Measurements from ENCODE around the gene N4BP2.
"Not testable (repeated sequence)": the region's sequence is repeated elsewhere in the genome, so short reads cannot be mapped to it uniquely, and the experiment has no call there.

Gene N4BP2

DNA sequence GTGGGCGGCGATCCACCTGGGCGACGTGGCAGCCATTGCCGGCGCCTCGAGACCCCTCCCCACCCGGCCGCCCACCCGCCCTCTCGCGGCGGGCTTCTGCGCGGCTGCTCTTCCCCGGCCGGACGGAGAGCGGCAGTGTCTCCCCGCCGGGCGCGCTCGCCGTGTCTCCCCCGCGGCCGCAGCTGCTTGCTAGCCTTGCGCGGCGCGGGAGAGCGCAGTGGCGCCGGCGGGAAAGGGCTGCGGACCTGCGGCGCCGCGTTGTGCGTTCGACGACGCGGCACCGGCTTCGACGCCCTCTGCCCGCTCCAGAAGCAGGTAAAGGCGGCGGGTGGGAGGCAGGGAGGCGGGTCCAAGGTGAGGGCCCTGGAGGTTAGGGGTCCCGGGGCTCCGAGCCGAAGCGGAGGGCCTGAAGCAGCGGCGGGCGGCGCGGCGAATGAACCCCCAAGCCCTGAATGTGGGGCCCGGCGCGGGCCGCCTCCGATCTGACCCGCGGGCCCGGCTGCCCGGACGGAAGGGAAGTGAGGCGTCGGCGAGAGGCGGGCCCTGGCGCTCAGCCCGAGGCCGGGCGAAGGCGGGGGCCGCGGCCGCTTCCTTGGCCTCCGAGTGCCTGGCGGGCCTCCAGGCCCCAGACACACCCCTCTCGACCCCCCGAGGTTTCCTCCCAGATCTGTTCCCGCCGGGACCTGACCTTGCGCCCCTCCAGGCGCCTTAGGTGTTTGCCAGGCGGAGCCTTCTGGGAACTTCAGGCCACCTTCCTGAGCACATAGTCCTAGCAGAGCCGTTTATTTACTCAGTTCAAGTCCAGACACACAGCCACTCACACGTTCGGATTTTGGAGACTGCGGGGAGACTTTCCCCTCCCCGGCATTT, at the start of gene N4BP2:
TSS of gene N4BP2 (plus strand) at position 135 of the 870 bp plus-strand sequence. CDS start 40,491 bp downstream, outside the sequence.
- peak; percentile 78 for DNase-seq (ENCODE audit: low spot score)

- no peak for DNase-seq (ENCODE audit: low spot score)
Measured at GRCh38 chr4:40016007-40016406, 40.6 kb upstream of the N4BP2 start.

DNA sequence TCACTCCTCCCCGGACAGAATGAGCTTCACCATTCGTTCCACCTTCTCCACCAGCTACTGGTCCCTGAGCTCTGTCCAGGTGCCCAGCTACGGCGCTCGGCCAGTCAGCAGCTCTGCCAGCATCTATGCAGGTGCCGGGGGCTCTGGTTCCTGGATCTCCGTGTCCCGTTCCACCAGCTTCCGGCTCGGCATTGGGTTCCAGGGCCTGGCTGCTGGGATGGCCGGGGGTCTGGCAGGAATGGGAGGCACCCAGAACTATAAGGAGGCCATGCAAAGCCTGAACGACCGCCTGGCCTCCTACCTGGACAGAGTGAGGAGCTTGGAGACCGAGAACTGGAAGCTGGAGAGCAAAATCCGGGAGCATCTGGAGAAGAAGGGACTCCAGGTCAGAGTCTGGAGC, 36.4 kb upstream of the N4BP2 start:
- no peak for DNase-seq (ENCODE audit: low spot score)

GRCh38 chr4:40021116-40021515, 35.5 kb upstream of the N4BP2 start:
- DNase-seq (ENCODE audit: low spot score), result not testable (repeated sequence)

- DNase-seq (ENCODE audit: low spot score), result not testable (repeated sequence)
Measured at GRCh38 chr4:40024049-40024448, 32.6 kb upstream of the N4BP2 start.

DNA sequence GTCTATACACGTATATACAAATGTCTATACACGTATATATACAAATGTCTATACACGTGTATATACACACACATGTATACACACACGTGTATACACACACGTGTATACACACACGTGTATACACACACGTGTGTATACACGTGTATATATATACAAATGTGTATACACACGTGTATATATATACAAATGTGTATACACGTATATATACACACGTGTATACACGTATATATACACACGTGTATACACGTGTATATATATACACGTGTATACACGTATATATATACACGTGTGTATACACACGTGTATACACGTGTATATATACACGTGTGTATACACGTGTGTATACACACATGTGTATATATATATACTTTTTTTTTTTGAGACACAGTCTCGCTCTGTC, 23.9 kb upstream of the N4BP2 start:
- DNase-seq (ENCODE audit: low spot score), result no peak

DNA sequence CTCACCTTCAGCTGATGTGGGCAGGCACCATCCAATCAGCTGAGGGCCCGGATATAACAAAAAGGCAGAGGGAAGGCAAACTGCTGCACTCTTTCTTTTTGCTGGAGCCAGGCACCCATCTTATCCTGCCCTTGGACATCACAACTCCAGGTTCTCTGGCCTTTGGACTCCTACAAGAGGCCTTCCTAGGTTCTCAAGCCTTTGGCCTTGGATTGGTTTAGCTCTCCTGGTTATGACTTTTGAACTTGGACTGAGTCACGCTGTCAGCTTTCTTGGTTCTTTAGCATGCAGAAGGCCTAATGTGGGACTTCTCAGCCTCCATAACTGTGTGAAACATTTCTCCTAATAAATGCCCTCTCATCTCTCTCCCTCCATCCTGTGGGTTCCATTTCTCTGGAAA, 23.0 kb upstream of the N4BP2 start:
- DNase-seq (ENCODE audit: low spot score), result no peak

GRCh38 chr4:40038977-40039376, 17.7 kb upstream of the N4BP2 start:
- DNase-seq (ENCODE audit: low spot score), result no peak

- no peak for DNase-seq (ENCODE audit: low spot score)
Measured at GRCh38 chr4:40040908-40041307, 15.7 kb upstream of the N4BP2 start.

DNA sequence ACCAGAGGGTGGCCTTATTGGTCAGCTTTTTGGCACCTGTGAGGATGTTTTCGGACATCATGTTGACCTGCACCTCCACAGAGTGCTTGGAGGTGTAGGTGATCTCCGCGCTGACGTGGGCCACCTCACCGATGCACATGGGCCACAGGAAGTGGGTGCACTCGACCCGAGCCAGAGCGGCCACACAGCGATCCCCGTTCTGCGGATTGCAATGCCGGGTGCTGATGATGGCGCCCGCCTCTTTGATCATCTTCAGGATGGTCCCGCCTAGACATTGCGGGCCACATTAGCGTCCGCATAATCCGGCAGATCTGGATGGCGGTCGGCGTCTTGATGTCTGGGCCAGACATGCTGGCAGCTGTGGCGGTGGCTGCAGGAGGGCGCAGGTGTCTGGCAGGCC, 12.9 kb upstream of the N4BP2 start:
- no peak for DNase-seq (ENCODE audit: low spot score)

DNA sequence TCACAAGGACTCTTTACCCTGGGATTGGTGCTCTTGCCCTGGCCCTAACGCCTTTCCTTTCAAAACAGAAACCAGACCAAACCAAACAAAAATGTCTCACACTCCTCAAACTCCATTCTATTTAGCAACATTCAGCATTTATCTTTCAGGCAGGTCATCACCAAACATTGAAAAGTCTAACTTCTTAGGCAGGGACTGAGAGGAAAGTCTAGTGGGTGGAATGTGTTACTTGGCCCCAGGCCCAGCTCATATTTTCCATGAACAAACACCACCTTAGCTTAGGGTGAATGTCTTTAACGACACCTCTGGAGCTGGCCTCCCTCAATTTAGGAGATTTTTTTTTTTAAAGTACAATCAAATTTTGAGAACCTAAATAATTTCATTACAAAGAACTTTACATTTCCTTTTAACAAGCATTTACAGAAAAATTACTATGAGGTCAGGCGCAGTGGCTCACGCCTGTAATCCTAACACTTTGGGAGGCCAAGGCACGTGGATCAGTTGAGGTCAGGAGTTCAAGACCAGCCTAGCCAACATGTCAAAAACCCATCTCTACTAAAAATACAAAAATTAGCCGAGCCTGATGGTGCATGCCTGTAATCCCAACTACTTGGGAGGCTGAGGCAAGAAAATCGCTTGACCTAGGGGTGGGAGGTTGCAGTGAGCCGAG, 10.2 kb upstream of the N4BP2 start:
- DNase-seq (ENCODE audit: low spot score), result no peak

DNA sequence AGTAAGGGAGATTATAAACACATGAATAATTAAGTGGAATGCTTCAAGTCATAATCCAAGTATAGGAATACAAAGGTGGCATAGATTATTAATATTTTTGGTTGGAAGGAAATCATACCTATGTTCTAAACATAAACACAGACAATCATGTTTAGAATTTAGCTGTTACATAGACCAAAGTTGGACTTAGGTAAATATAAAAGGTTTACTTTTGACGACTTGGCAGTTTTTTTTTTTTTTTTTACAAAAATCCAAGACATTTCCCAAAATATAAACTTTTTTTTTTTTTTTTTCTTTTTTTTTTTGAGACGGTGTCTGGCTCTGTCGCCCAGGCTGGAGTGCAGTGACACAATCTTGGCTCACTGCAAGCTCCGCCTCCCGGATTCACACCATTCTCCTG, 3.5 kb upstream of the N4BP2 start:
- no peak for DNase-seq (ENCODE audit: low spot score)

GRCh38 chr4:40055511-40055862, 1.2 kb upstream of the N4BP2 start:
- no peak for DNase-seq (ENCODE audit: low spot score)

GRCh38 chr4:40055863-40056715, 561 bp upstream of the N4BP2 start:
- peak; percentile 66 for DNase-seq (ENCODE audit: low spot score)

- peak; percentile 99 for DNase-seq (ENCODE audit: low spot score)
Measured at GRCh38 chr4:40057586-40058091, 989 bp downstream of the N4BP2 start.

GRCh38 chr4:40058121-40058520, 1.5 kb downstream of the N4BP2 start:
- no peak for DNase-seq (ENCODE audit: low spot score)

- no peak for DNase-seq (ENCODE audit: low spot score)
Measured at GRCh38 chr4:40058854-40059253, 2.2 kb downstream of the N4BP2 start.

GRCh38 chr4:40059362-40059761, 2.7 kb downstream of the N4BP2 start:
- DNase-seq (ENCODE audit: low spot score), result no peak

- DNase-seq (ENCODE audit: low spot score), result no peak
Measured at GRCh38 chr4:40065010-40065409, 8.4 kb downstream of the N4BP2 start.

DNA sequence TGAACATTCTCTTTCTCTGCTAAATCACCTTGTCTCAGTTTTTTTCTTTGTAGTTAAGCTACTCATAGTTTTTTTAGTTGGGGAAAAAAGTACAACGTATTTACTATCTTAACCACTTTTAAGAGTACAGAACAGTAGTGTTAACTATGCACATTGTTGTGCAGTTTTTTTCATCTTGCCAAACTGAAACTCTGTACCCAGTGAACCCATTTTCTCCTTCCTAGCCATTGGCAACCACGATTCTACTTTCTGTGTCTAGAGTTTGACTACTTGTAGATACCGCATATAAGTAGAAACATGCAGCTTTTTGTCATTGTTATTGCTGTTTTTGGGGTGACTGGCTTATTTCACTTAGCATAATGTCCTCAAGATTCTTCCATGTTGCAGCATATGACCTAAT, 10.0 kb downstream of the N4BP2 start:
- no peak for DNase-seq (ENCODE audit: low spot score)

GRCh38 chr4:40070387-40070786, 13.7 kb downstream of the N4BP2 start:
- no peak for DNase-seq (ENCODE audit: low spot score)

DNA sequence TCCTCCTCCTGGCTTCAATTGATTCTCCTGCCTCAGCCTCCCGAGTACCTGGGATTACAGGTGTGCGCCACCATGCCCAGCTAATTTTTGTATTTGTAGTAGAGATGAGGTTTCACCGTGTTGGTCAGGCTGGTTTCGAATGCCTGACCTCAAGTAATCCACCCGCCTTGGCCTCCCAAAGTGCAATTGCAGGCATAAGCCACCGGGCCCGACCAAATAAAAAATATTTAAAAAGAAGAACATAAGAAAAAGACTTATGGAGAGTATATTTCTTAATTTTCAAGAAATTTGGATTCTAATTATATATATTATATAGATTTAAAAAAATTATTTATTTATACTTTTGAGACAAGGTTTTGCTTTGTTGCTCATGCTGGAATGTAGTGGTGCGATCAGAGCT, 29.8 kb downstream of the N4BP2 start:
- DNase-seq (ENCODE audit: low spot score), result no peak

Measured in cerebellar cortex (tissue), 1 donor.